ENCODE results near the gene TANC1. TPM values are rescaled to one million over a fixed set of nuclear protein-coding genes. Genes with fewer than 3 reads are reported as not detected.
A peak's percentile ranks its signal among the peaks of the same experiment; 100 is the strongest.

TANC1 gene
- total RNA-seq, 4 donors from 2014 or later: 34.5 to 125 (median 47.0) TPM

DNA sequence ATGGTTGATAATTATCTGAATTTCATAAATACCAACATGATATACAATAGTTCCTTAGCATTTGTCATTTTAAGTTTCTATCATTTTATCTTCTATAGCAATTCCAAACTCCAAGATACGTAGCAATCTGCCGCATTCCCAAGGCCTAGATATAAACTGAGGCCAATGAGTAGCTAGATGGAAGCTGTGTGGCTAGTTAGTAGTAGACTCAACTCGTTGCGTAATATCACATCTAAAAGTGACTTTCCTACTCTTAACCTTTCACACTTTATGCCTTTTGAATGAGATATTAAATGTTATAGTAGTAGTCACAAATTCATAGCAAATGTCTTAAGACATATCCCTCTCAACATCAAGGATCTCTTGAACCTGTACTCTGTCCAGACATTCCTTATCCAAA lies 284.5 kb downstream of the TANC1 start:
- H3K27ac ChIP-seq: no peak overlapping the region
- intact Hi-C loops (cut with DNase I; ENCODE audit: low total_unique reads): no loop called here
- H3K4me1 ChIP-seq: peaks cover 0 to 18% (median 10%) of the 10 kb centered on the region in 4 donors
- H3K27me3 ChIP-seq: no peaks in the 10 kb centered on the region
- DNase-seq: no peak
- no peak overlapping the region for H3K4me3 ChIP-seq
- H3K36me3 ChIP-seq: peaks cover 0 to 4% (median 0%) of the 10 kb centered on the region in 4 donors
- no peak for TF ChIP-seq POLR2AphosphoS5 (IDR thresholded peaks at IDR 0.05)
- TF ChIP-seq POLR2A (IDR thresholded peaks at IDR 0.05): no peak
- TF ChIP-seq EP300 (IDR thresholded peaks at IDR 0.05; ENCODE audit: low read depth): no peak
- TF ChIP-seq, protein P1, sequence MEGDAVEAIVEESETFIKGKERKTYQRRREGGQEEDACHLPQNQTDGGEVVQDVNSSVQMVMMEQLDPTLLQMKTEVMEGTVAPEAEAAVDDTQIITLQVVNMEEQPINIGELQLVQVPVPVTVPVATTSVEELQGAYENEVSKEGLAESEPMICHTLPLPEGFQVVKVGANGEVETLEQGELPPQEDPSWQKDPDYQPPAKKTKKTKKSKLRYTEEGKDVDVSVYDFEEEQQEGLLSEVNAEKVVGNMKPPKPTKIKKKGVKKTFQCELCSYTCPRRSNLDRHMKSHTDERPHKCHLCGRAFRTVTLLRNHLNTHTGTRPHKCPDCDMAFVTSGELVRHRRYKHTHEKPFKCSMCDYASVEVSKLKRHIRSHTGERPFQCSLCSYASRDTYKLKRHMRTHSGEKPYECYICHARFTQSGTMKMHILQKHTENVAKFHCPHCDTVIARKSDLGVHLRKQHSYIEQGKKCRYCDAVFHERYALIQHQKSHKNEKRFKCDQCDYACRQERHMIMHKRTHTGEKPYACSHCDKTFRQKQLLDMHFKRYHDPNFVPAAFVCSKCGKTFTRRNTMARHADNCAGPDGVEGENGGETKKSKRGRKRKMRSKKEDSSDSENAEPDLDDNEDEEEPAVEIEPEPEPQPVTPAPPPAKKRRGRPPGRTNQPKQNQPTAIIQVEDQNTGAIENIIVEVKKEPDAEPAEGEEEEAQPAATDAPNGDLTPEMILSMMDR (IDR thresholded peaks at IDR 0.05): no peak
- in situ Hi-C loops (cut with MboI; ENCODE audit: low pct_ligation_motif_present in 1 of 4, low pct_unique_long_range_greater_than_20kb in 1 of 4, low sequenced_read_pairs in 3 of 4): no loop called here
- no peaks in the 10 kb centered on the region for H3K9me3 ChIP-seq
- 96% methylated on average over 4 of the region's 4 CpGs for WGBS, 2 donors (ENCODE audit: low coverage in 1 of 2)

DNA sequence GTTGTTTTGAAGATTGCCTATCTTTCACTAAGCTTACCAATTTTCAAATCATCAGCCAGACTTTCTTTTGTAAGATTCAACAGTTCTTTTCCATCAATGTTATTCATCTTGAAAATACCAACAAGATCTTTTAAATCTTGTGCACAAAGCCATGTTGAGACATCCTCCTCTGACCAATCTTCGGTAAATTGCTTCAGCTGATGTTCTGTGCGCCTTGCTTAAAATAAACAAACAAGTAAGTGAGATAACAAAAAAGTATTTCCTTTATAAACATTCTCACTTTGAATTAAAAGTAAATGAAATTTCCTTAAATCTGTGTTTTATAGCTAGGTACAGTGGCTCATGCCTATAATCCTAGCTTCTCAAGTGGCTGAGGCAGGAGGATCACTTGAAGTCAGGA lies 287.7 kb downstream of the TANC1 start:
- TF ChIP-seq EP300 (IDR thresholded peaks at IDR 0.05; ENCODE audit: low read depth) (no peak), POLR2AphosphoS5 (IDR thresholded peaks at IDR 0.05) (peak in 1 of 3 donors; percentile 31)
- H3K27ac ChIP-seq: no peak overlapping the region
- H3K4me1 ChIP-seq: no peaks in the 10 kb centered on the region
- in situ Hi-C loops (cut with MboI; ENCODE audit: low pct_ligation_motif_present in 1 of 4, low pct_unique_long_range_greater_than_20kb in 1 of 4, low sequenced_read_pairs in 3 of 4): no loop called here
- no peak for DNase-seq
- WGBS, 2 donors (ENCODE audit: low coverage in 1 of 2): 66 to 74% methylated on average over 2 of the region's 2 CpGs
- H3K4me3 ChIP-seq: no peak overlapping the region
- intact Hi-C loops (cut with DNase I; ENCODE audit: low total_unique reads): no loop called here
- no peaks in the 10 kb centered on the region for H3K27me3 ChIP-seq
- peaks cover 0 to 4% (median 0%) of the 10 kb centered on the region in 4 donors for H3K36me3 ChIP-seq
- H3K9me3 ChIP-seq: no peaks in the 10 kb centered on the region

DNA sequence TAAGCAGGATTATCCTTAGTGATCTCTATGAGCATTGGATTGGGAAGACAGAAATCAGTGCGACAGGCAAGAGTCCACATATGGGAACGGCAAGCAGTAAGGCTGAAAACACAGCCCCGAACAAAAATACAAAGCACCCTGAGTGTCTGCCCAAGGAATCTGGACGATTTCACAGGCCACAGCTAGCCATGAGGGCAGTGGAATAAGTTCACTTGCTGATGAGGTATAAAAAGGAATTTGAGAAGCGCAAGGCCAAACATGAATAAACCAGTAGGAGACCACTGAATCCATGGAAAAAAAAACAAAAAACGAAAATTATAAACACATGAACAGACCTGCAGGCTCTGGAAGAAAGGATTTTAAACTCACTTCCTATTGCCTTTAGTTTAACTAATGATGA lies 293.8 kb downstream of the TANC1 start:
- Histone ChIP-seq H3K27me3 (no peaks in the 10 kb centered on the region), H3K27ac (no peak overlapping the region), H3K4me3 (no peak overlapping the region), H3K36me3 (peaks cover 0 to 3% (median 0%) of the 10 kb centered on the region in 4 donors), H3K4me1 (no peaks in the 10 kb centered on the region), H3K9me3 (no peaks in the 10 kb centered on the region)
- TF ChIP-seq POLR2A (IDR thresholded peaks at IDR 0.05): no peak
- no peak for TF ChIP-seq EP300 (IDR thresholded peaks at IDR 0.05; ENCODE audit: low read depth)
- TF ChIP-seq, protein P1 (IDR thresholded peaks at IDR 0.05): no peak
- no peak for TF ChIP-seq POLR2AphosphoS5 (IDR thresholded peaks at IDR 0.05)
- WGBS, 2 donors (ENCODE audit: low coverage in 1 of 2): 84 to 89% methylated on average over 6 of the region's 6 CpGs
- in situ Hi-C loops (cut with MboI; ENCODE audit: low pct_ligation_motif_present in 1 of 4, low pct_unique_long_range_greater_than_20kb in 1 of 4, low sequenced_read_pairs in 3 of 4) (no loop called here), intact Hi-C loops (cut with DNase I; ENCODE audit: low total_unique reads) (no loop called here)
- no peak for DNase-seq

DNA sequence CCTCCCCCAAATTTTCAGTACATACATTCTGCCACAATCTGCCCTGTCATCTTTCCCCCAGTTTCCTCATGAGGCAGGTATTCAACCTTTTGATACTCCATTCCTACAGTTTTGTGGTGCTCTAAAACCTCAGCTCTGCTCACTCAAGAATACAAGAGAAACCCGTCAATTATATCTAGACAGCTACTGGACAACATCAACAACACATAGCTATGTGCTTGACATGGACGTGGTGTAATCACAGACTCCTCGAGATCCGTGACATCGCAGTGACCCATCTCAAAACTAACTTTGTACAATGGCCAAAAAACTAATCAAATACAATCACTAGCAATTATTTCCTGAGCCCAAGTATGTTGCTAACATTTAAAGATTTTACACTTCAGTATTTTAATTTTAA lies 294.5 kb downstream of the TANC1 start:
- intact Hi-C loops (cut with DNase I; ENCODE audit: low total_unique reads) (no loop called here), in situ Hi-C loops (cut with MboI; ENCODE audit: low pct_ligation_motif_present in 1 of 4, low pct_unique_long_range_greater_than_20kb in 1 of 4, low sequenced_read_pairs in 3 of 4) (no loop called here)
- H3K36me3 ChIP-seq: peaks cover 0 to 3% (median 0%) of the 10 kb centered on the region in 4 donors
- no peak overlapping the region for H3K4me3 ChIP-seq
- H3K4me1 ChIP-seq: no peaks in the 10 kb centered on the region
- no peak overlapping the region for H3K27ac ChIP-seq
- H3K9me3 ChIP-seq: no peaks in the 10 kb centered on the region
- DNase-seq: no peak
- 92 to 97% methylated on average over 5 of the region's 5 CpGs for WGBS, 2 donors (ENCODE audit: low coverage in 1 of 2)
- no peak for TF ChIP-seq POLR2AphosphoS5 (IDR thresholded peaks at IDR 0.05)
- TF ChIP-seq, protein P1 (IDR thresholded peaks at IDR 0.05): no peak
- no peak for TF ChIP-seq EP300 (IDR thresholded peaks at IDR 0.05; ENCODE audit: low read depth)
- TF ChIP-seq POLR2A (IDR thresholded peaks at IDR 0.05): no peak
- no peaks in the 10 kb centered on the region for H3K27me3 ChIP-seq

DNA sequence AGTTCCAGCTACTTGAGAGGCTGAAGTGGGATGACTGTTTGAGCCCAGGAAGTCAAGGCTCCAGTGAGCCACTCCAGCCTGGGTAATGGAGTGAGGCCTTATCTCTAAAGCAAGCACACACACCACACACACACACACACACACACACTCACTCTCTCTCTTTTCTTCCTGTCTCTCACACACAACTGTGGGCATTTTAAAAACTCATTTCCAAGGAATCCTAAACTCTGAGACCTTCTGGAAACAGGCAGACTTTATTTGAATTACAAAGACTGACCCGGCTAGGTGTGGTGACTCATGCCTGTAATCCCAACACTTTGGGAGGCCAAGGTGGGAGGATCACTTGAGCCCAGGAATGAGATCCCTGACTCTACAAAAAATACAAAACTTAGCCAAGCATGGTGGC lies 296.7 kb downstream of the TANC1 start:
- intact Hi-C loops (cut with DNase I; ENCODE audit: low total_unique reads): no loop called here
- TF ChIP-seq POLR2AphosphoS5 (IDR thresholded peaks at IDR 0.05): no peak
- TF ChIP-seq EP300 (IDR thresholded peaks at IDR 0.05; ENCODE audit: low read depth): no peak
- TF ChIP-seq, protein P1 (IDR thresholded peaks at IDR 0.05): no peak
- no peak for TF ChIP-seq POLR2A (IDR thresholded peaks at IDR 0.05)

More for the DNA sequence above, 296.7 kb downstream of the TANC1 start:
- Histone ChIP-seq H3K9me3 (no peaks in the 10 kb centered on the region), H3K27me3 (no peaks in the 10 kb centered on the region), H3K4me1 (peaks cover 0 to 4% (median 1%) of the 10 kb centered on the region in 4 donors), H3K27ac (no peak overlapping the region), H3K4me3 (no peak overlapping the region), H3K36me3 (peaks cover 0 to 3% (median 0%) of the 10 kb centered on the region in 4 donors)
- DNase-seq: no peak
- WGBS, 2 donors (ENCODE audit: low coverage in 1 of 2): 74 to 88% methylated on average over 1 of the region's 1 CpG
- in situ Hi-C loops (cut with MboI; ENCODE audit: low pct_ligation_motif_present in 1 of 4, low pct_unique_long_range_greater_than_20kb in 1 of 4, low sequenced_read_pairs in 3 of 4): no loop called here

Data from transverse colon (tissue), 4 donors.